BLaER1 treated with 17β-estradiol and CSF1 and Interleukin-3, amounts not matched to agents 10 nM and 100 nM (cell line): ENCODE results near the gene AEBP1.

Source experiments
- H3K27ac ChIP-seq, 11 experiments: shearing (Covaris generic); formaldehyde crosslinking; 2 replicates each; pipeline ENCODE4 v1.8.1; 2022
- H3K27me3 ChIP-seq, 11 experiments: shearing (Covaris generic); formaldehyde crosslinking; 2 replicates each; pipeline ENCODE4 v1.8.1; 2022
- H3K36me3 ChIP-seq, 11 experiments: shearing (Covaris generic); formaldehyde crosslinking; 2 replicates each; pipeline ENCODE4 v1.8.1; 2022
- H3K4me1 ChIP-seq, 10 experiments: shearing (Covaris generic); formaldehyde crosslinking; 2 replicates each; pipeline ENCODE4 v1.8.1; 2022
- H3K4me2 ChIP-seq, 11 experiments: shearing (Covaris generic); formaldehyde crosslinking; 2 replicates each; pipeline ENCODE4 v1.8.1; 2022
- H3K4me3 ChIP-seq, 10 experiments: shearing (Covaris generic); formaldehyde crosslinking; 2 replicates each; pipeline ENCODE4 v1.8.1; 2022
- H3K9ac ChIP-seq, 11 experiments: shearing (Covaris generic); formaldehyde crosslinking; 2 replicates each; pipeline ENCODE4 v1.8.1; 2022
- H3K9me3 ChIP-seq, 11 experiments: shearing (Covaris generic); formaldehyde crosslinking; replicated peaks in 1 of 11; 2 replicates each; pipeline ENCODE4 v1.8.1; 2022
- H4K20me1 ChIP-seq, 11 experiments: shearing (Covaris generic); formaldehyde crosslinking; 2 replicates each; pipeline ENCODE4 v1.8.1; 2022
- Cebpa-rat ChIP-seq, 11 experiments: shearing (Covaris generic); IDR thresholded peaks; 2 replicates each; pipeline ENCODE4 v1.8.1; 2022

The AEBP1 gene

GRCh38 chr7:44140341-44140740, 36.2 kb downstream of the AEBP1 start:
- TF ChIP-seq Cebpa-rat (IDR thresholded peaks at IDR 0.05) = no peak
- Histone ChIP-seq H3K9ac (no peak overlapping the region), H3K36me3 (no peaks in the 10 kb centered on the region), H4K20me1 (no peaks in the 10 kb centered on the region; a peak in 1 of 22 replicates), H3K4me3 (no peak overlapping the region), H3K9me3 (no peaks in the 10 kb centered on the region), H3K27me3 (peaks cover 0 to 3% (median 0%) of the 10 kb centered on the region in 11 experiments; a peak in 2 of 22 replicates), H3K4me1 (peaks cover under 1 to 22% (median 15%) of the 10 kb centered on the region in 10 experiments; a peak in 19 of 20 replicates), H3K4me2 (0 out of 22 replicates have a peak overlapping the region, but pooled peaks of 1 of the 11 experiments have one; percentile 19), H3K27ac (no peak overlapping the region)

- Histone ChIP-seq H3K9me3 (no peaks in the 10 kb centered on the region), H3K36me3 (no peaks in the 10 kb centered on the region), H3K4me1 (peaks cover 6 to 28% (median 20%) of the 10 kb centered on the region in 10 experiments; a peak in 19 of 20 replicates), H3K27me3 (peaks cover 0 to 8% (median 0%) of the 10 kb centered on the region in 11 experiments; a peak in 4 of 22 replicates), H3K27ac (no peak within 1 kb of the TSS), H3K4me2 (peak within 1 kb of the TSS in 8 of 11 experiments; percentile 29 to 72 (median 58); a peak in 15 of 22 replicates), H4K20me1 (no peaks in the 10 kb centered on the region; a peak in 1 of 22 replicates), H3K9ac (no peak within 1 kb of the TSS), H3K4me3 (no peak within 1 kb of the TSS)
- no peak for TF ChIP-seq Cebpa-rat (IDR thresholded peaks at IDR 0.05)
These were observed 37.2 kb downstream of the AEBP1 start, which contains the start of gene MYL7 for GRCh38 chr7:44141221-44141850. Gene MYL7, minus strand, starts transcription at chr7:44141332. Its CDS starts 27 bp downstream, at chr7:44141305.

GRCh38 chr7:44142028-44142427, 37.9 kb downstream of the AEBP1 start:
- Histone ChIP-seq H3K4me2 (0 out of 22 replicates have a peak overlapping the region, but pooled peaks of 2 of the 11 experiments have one; percentile 67 to 72), H4K20me1 (no peaks in the 10 kb centered on the region; a peak in 1 of 22 replicates), H3K27me3 (peaks cover 0 to 8% (median 0%) of the 10 kb centered on the region in 11 experiments; a peak in 4 of 22 replicates), H3K27ac (no peak overlapping the region), H3K4me3 (no peak overlapping the region), H3K4me1 (peaks cover 6 to 28% (median 20%) of the 10 kb centered on the region in 10 experiments; a peak in 19 of 20 replicates), H3K9ac (no peak overlapping the region), H3K36me3 (no peaks in the 10 kb centered on the region), H3K9me3 (no peaks in the 10 kb centered on the region)
- TF ChIP-seq Cebpa-rat (IDR thresholded peaks at IDR 0.05) = no peak

- no peak for TF ChIP-seq Cebpa-rat (IDR thresholded peaks at IDR 0.05)
- no peak overlapping the region for H3K27ac ChIP-seq
- H3K4me3 ChIP-seq = no peak overlapping the region
- H3K36me3 ChIP-seq = no peaks in the 10 kb centered on the region
- H4K20me1 ChIP-seq = no peaks in the 10 kb centered on the region; a peak in 1 of 22 replicates
- peaks cover 6 to 28% (median 20%) of the 10 kb centered on the region in 10 experiments; a peak in 19 of 20 replicates for H3K4me1 ChIP-seq
- H3K9me3 ChIP-seq = no peaks in the 10 kb centered on the region
- H3K9ac ChIP-seq = no peak overlapping the region
- H3K27me3 ChIP-seq = peaks cover 0 to 8% (median 0%) of the 10 kb centered on the region in 11 experiments; a peak in 4 of 22 replicates
- H3K4me2 ChIP-seq = no peak overlapping the region
These were observed 39.6 kb downstream of the AEBP1 start for GRCh38 chr7:44143646-44144250.

GRCh38 chr7:44144426-44144967, 40.4 kb downstream of the AEBP1 start:
- no peak for TF ChIP-seq Cebpa-rat (IDR thresholded peaks at IDR 0.05)
- Histone ChIP-seq H3K9ac (no peak overlapping the region), H4K20me1 (no peaks in the 10 kb centered on the region; a peak in 1 of 22 replicates), H3K4me3 (no peak overlapping the region), H3K9me3 (no peaks in the 10 kb centered on the region), H3K27me3 (peaks cover 0 to 8% (median 0%) of the 10 kb centered on the region in 11 experiments; a peak in 4 of 22 replicates), H3K36me3 (no peaks in the 10 kb centered on the region), H3K27ac (no peak overlapping the region), H3K4me1 (peaks cover 6 to 28% (median 20%) of the 10 kb centered on the region in 10 experiments; a peak in 19 of 20 replicates), H3K4me2 (peak overlapping the region in 2 of 11 experiments; percentile 84 to 89; a peak in 5 of 22 replicates)

- Histone ChIP-seq H3K27ac (no peak overlapping the region), H4K20me1 (no peaks in the 10 kb centered on the region; a peak in 1 of 22 replicates), H3K36me3 (no peaks in the 10 kb centered on the region), H3K9ac (peak overlapping the region in 2 of 11 experiments; percentile 33 to 38; a peak in 1 of 22 replicates), H3K27me3 (peaks cover 0 to 8% (median 0%) of the 10 kb centered on the region in 11 experiments; a peak in 4 of 22 replicates), H3K4me1 (peaks cover 6 to 28% (median 20%) of the 10 kb centered on the region in 10 experiments; a peak in 19 of 20 replicates), H3K4me3 (peak overlapping the region in 5 of 10 experiments; percentile 49 to 68 (median 54); a peak in 5 of 20 replicates), H3K9me3 (no peaks in the 10 kb centered on the region), H3K4me2 (peak overlapping the region; percentile 83 to 97 (median 89); a peak in 20 of 22 replicates)
- no peak for TF ChIP-seq Cebpa-rat (IDR thresholded peaks at IDR 0.05)
These were observed 40.9 kb downstream of the AEBP1 start for GRCh38 chr7:44144968-44145478.

- Histone ChIP-seq H3K27ac (no peak overlapping the region), H3K9me3 (no peaks in the 10 kb centered on the region), H3K36me3 (no peaks in the 10 kb centered on the region), H3K4me3 (peak overlapping the region; percentile 35 to 68 (median 54); a peak in 19 of 20 replicates), H3K9ac (peak overlapping the region in 9 of 11 experiments; percentile 14 to 61 (median 48); a peak in 11 of 22 replicates), H3K27me3 (peaks cover 0 to 8% (median 0%) of the 10 kb centered on the region in 11 experiments; a peak in 4 of 22 replicates), H3K4me1 (peaks cover 6 to 32% (median 20%) of the 10 kb centered on the region in 10 experiments; a peak in 19 of 20 replicates), H3K4me2 (peak overlapping the region; percentile 83 to 97 (median 89)), H4K20me1 (no peaks in the 10 kb centered on the region; a peak in 1 of 22 replicates)
- TF ChIP-seq Cebpa-rat (IDR thresholded peaks at IDR 0.05) = no peak
These were observed 41.4 kb downstream of the AEBP1 start for GRCh38 chr7:44145479-44145968.
